AG04450 (cell line): ENCODE results near the gene KCNS1. TPM values are rescaled to one million over a fixed set of nuclear protein-coding genes. Genes with fewer than 3 reads are reported as not detected.
A peak's percentile ranks its signal among the peaks of the same experiment; 100 is the strongest.
"Not testable (repeated sequence)": the region's sequence is repeated elsewhere in the genome, so short reads cannot be mapped to it uniquely, and the experiment has no call there.

Experiments
- CTCF ChIA-PET: fragments of 300-600, 350-600 bp; formaldehyde crosslinking; extraction: SDS; loops from one replicate; lab custom pipeline; 2022; ENCODE audit warnings: antibody characterized with exemption, inconsistent platforms; lab: Charles Lee
- POLR2A ChIA-PET: fragments of 350-600 bp; formaldehyde crosslinking; extraction: SDS; loops from one replicate; lab custom pipeline; 2021; ENCODE audit warnings: antibody characterized with exemption, inconsistent platforms; lab: Yijun Ruan, JAX
- DNase-seq: peaks from one replicate; pipeline ENCODE4 v3.0.0-alpha.2; 2011; ENCODE audit warnings: low read depth, low spot score
- H3K27ac ChIP-seq: one replicate; pipeline ENCODE4 v1.5.1; 2012; ENCODE audit warnings: low read depth, low read length, control low read depth
- H3K27me3 ChIP-seq: one replicate; pipeline ENCODE4 v1.6.0; 2012; ENCODE audit warnings: low read length; ENCODE audit not compliant: control insufficient read depth, insufficient read depth
- H3K4me3 ChIP-seq: 2 replicates; pipeline ENCODE4 v1.5.1; 2011; ENCODE audit warnings: mild to moderate bottlenecking, low read depth, low read length, control low read depth
- H3K9me3 ChIP-seq: 2 replicates; pipeline ENCODE4 v1.5.1; 2012; ENCODE audit warnings: low read length; ENCODE audit not compliant: control insufficient read depth, insufficient read depth
- polyA minus RNA-seq: library from RNA; depleted of rRNA, polyadenylated mRNA; stranded (reverse); fragments of >200 nt; gene quantifications from 2 replicates; pipeline ENCODE4 v1.2.3, GENCODE V29; 2011; rRNA and poly(A)+ RNA removed
- polyA plus RNA-seq: library from polyadenylated mRNA; depleted of rRNA; stranded (reverse); fragments of >200 nt; gene quantifications from 2 replicates; pipeline ENCODE4 v1.2.3, GENCODE V29; 2011; rRNA removed
- TF ChIP-seq, protein P1 (sequence below): IDR thresholded peaks from 2 replicates; pipeline ENCODE4 v1.5.1; 2011; ENCODE audit warnings: low read depth, low read length, control low read depth, inconsistent platforms

Gene KCNS1, protein sequence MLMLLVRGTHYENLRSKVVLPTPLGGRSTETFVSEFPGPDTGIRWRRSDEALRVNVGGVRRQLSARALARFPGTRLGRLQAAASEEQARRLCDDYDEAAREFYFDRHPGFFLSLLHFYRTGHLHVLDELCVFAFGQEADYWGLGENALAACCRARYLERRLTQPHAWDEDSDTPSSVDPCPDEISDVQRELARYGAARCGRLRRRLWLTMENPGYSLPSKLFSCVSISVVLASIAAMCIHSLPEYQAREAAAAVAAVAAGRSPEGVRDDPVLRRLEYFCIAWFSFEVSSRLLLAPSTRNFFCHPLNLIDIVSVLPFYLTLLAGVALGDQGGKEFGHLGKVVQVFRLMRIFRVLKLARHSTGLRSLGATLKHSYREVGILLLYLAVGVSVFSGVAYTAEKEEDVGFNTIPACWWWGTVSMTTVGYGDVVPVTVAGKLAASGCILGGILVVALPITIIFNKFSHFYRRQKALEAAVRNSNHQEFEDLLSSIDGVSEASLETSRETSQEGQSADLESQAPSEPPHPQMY
- 0.30 and 0.31 TPM in 2 replicates for polyA plus RNA-seq
- polyA minus RNA-seq: 0.28 and 0.56 TPM in 2 replicates

DNA sequence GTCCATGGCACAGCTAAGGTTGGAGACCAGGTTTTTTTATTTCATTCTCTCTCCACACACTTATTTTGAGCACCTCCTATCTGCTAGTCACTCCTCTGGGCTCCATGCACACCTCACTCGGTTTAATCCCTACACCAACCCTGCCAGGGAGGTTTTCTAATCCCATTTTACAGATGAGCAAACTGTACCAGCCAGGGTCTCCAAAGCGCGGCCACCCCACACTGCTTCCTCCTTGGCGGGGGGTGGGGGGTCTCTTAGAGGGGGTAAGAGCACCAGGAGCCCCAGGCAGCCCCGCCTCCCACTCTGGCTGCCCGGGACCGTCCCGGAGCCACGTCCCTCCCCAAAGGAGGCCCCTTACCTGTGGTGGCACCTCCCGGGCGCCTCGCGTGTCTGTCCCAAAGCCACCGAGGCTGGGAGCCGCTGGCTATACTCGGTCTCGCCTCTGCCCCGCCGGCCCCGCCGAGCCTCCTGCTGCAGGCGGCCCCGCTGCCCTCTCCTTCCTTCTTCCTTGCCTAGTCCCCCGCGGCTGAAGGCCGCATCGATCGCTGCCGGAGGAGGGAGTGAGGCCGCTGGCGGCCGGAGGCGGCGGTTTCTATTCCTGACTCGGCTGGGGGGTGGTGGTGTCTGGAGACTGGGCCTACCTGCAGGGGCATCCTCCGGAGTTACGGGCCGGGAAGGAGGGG lies at the start of gene KCNS1:
KCNS1 (minus strand) TSS at position 565 of the 683 bp plus-strand sequence. CDS start 1,891 bp downstream, outside the sequence.
- Histone ChIP-seq H3K27ac (no peak within 1 kb of the TSS), H3K4me3 (peak within 1 kb of the TSS; percentile 25), H3K9me3 (peaks cover 10% of the 10 kb centered on the region; the same call in 1 of the 2 replicates), H3K27me3 (peaks cover 44% of the 10 kb centered on the region)
- DNase-seq: no peak
- POLR2A ChIA-PET: no interaction called here
- TF ChIP-seq, protein P1, sequence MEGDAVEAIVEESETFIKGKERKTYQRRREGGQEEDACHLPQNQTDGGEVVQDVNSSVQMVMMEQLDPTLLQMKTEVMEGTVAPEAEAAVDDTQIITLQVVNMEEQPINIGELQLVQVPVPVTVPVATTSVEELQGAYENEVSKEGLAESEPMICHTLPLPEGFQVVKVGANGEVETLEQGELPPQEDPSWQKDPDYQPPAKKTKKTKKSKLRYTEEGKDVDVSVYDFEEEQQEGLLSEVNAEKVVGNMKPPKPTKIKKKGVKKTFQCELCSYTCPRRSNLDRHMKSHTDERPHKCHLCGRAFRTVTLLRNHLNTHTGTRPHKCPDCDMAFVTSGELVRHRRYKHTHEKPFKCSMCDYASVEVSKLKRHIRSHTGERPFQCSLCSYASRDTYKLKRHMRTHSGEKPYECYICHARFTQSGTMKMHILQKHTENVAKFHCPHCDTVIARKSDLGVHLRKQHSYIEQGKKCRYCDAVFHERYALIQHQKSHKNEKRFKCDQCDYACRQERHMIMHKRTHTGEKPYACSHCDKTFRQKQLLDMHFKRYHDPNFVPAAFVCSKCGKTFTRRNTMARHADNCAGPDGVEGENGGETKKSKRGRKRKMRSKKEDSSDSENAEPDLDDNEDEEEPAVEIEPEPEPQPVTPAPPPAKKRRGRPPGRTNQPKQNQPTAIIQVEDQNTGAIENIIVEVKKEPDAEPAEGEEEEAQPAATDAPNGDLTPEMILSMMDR: peak; percentile 14; the same call in 1 of the 2 replicates
- CTCF ChIA-PET: interaction anchor here (0.9 to 7.3 kb wide), 9 partner anchors 11 to 219 kb away, joined by 3 to 108 read pairs (median 4); no protein-coding TSS in a partner anchor

DNA sequence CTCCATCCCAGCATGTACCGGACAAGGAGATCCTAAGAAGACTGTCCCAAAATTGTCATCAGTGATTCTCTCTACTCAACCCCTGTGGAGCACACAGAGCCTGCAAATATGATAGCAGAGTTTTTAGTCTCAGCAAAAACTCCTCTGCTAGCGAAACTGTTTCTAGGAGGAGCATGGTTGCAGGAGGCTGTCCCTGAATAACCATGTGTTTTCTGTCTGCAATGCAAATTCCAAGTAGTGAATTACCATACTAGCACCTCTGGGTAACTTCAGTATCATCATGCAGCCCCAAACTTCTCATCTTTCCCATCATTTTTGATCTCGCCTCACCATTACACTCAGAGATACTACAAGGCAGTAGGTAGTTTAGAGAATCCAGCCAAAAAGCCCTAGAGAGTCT lies 48.1 kb upstream of the KCNS1 start:
- Histone ChIP-seq H3K27ac (no peak overlapping the region), H3K27me3 (peaks cover 13% of the 10 kb centered on the region), H3K4me3 (no peak overlapping the region), H3K9me3 (no peaks in the 10 kb centered on the region)
- ChIA-PET CTCF (no interaction called here), POLR2A (no interaction called here)
- TF ChIP-seq, protein P1: no peak
- DNase-seq: no peak

DNA sequence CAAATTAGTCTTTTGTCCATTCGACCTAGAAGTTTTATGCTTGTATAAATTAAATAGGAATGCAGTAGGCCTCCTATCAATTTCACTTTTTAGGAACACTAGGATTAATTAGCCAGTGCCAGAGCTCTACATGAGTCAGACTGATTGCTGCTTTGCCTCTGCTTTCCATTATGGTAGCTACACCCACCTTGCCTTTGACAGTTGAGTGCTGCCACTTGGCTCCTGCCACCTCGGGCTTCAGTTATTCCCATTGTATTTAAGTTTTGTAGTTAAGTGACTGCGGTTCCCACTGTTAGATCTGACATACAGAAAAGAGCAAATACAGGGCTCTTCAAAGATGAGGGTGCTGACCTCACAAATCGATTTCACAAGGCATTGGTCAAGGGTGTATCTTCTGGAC lies 39.9 kb upstream of the KCNS1 start:
- TF ChIP-seq, protein P1: no peak
- CTCF ChIA-PET: interaction anchor here (1.3 kb wide), 1 partner anchor 149 kb away, joined by 3 read pairs; no protein-coding TSS in a partner anchor

DNA sequence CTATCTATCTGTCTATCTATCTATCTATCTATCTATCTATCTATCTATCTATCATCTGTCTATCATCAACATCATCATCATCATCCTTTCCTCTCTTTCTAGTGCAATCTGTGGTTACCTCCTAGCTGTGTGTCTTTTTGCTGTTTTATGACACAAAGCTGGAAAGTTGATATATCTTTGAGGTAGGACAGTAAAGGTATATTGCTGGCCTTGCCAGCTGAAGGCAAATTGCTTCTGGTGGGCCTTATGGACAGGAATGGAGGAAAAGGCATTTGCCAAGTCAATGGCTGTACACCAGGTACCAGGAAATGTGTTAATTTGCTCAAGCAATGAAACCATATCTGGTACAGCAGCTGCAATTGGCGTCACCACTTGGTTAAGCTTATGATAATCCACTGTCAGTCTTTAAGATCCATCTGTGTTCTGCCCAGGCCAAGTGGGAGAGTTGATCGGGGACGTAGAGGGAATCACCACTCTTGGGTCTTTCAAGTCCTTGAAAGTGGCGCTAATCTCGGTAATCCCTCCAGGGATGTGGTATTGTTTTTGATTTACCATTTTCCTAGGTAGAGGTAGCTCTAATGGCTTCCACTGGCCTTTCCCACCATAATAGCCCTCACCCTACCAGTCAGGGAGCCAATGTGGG lies 38.9 kb upstream of the KCNS1 start:
- H3K9me3 ChIP-seq, H3K27me3 ChIP-seq, DNase-seq, H3K4me3 ChIP-seq, H3K27ac ChIP-seq, POLR2A ChIA-PET: not testable (repeated sequence)
- CTCF ChIA-PET: interaction anchor here (0.8 to 1.3 kb wide), 5 partner anchors 18 to 154 kb away, joined by 3 to 4 read pairs (median 3); no protein-coding TSS in a partner anchor

More for the DNA sequence above, 39.9 kb upstream of the KCNS1 start:
- Histone ChIP-seq H3K27me3 (peaks cover 4% of the 10 kb centered on the region), H3K4me3 (no peak overlapping the region), H3K9me3 (no peaks in the 10 kb centered on the region), H3K27ac (no peak overlapping the region)
- POLR2A ChIA-PET: no interaction called here
- DNase-seq: no peak
